Calu3 (cell line): ENCODE measurements around the gene COX20. TPM values are rescaled to one million over a fixed set of nuclear protein-coding genes. Genes with fewer than 3 reads are reported as not detected.
"Not testable (repeated sequence)": the region's sequence is repeated elsewhere in the genome, so short reads cannot be mapped to it uniquely, and the experiment has no call there.

Experiments used
- BruUV-seq: library from RNA; stranded (reverse); fragments of 400-500 nt; replicated peaks from 2 replicates; lab custom pipeline; 2021; lab: Mats Ljungman, UMichigan
- CTCF ChIA-PET: fragments of 300-600 bp; sonication (Branson Sonifier 250); formaldehyde crosslinking; loops from one replicate; lab custom pipeline; 2022; ENCODE audit warnings: antibody characterized with exemption; lab: Charles Lee
- DNase-seq: peaks from one replicate; pipeline ENCODE4 v3.0.0; 2022
- H3K27ac Mint-ChIP-seq: one replicate; pipeline ENCODE4 v1.8.0; 2022; ENCODE audit warnings: mixed read lengths; ENCODE audit not compliant: unreplicated experiment
- H3K27me3 Mint-ChIP-seq: one replicate; pipeline ENCODE4 v1.8.0; 2022; ENCODE audit warnings: mixed read lengths; ENCODE audit not compliant: unreplicated experiment
- H3K36me3 Mint-ChIP-seq: one replicate; pipeline ENCODE4 v1.8.0; 2022; ENCODE audit warnings: mild to moderate bottlenecking, moderate library complexity, mixed read lengths; ENCODE audit not compliant: insufficient read depth, unreplicated experiment
- H3K4me1 Mint-ChIP-seq: one replicate; pipeline ENCODE4 v1.8.0; 2022; ENCODE audit warnings: mild to moderate bottlenecking, low read depth, mixed read lengths; ENCODE audit not compliant: unreplicated experiment
- H3K4me3 Mint-ChIP-seq: one replicate; pipeline ENCODE4 v1.8.0; 2022; ENCODE audit warnings: mild to moderate bottlenecking, low read depth, moderate library complexity, mixed read lengths; ENCODE audit not compliant: unreplicated experiment
- H3K9me3 Mint-ChIP-seq: one replicate; pipeline ENCODE4 v1.8.0; 2022; ENCODE audit warnings: low read depth, mixed read lengths; ENCODE audit not compliant: unreplicated experiment
- intact Hi-C: fragments of 100-400 bp; cut with micrococcal nuclease; formaldehyde crosslinking; loops from one replicate; pipeline ENCODE4 v1.10.0; 2022; ENCODE audit not compliant: unreplicated experiment
- total RNA-seq: library from RNA; stranded (reverse); gene quantifications from 2 replicates; pipeline ENCODE4 v1.2.3, GENCODE V29; 2022
- TF ChIP-seq, protein P1 (sequence below): fragments of 200-600 bp; IDR thresholded peaks from one replicate; pipeline ENCODE4 v1.8.0; 2022; ENCODE audit warnings: antibody characterized with exemption; ENCODE audit not compliant: unreplicated experiment

The COX20 gene
- total RNA-seq, 1 experiment from 2014 or later: 32.8 TPM

DNA sequence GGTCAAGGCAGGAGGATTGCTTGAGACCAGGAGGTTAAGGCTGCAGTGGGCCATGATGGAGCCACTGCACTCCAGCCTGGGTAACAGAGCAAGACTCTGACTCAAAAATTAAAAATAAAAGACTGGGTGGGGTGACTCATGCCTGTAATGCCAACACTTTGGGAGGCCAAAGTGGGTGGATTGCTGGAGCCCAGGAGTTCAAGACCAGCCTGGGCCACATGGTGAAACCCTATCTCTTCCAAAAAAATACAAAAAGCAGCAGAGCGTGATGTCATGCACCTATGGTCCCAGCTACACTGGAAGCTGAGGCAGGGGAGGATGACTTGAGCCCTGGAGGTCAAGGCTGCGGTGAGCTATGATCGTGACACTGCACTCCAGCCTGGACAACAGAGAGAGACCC lies 44.4 kb upstream of the COX20 start:
- Mint-ChIP-seq H3K27me3 (no peaks in the 10 kb centered on the region), H3K4me1 (no peaks in the 10 kb centered on the region), H3K27ac (no peak overlapping the region), H3K4me3 (no peak overlapping the region), H3K9me3 (no peaks in the 10 kb centered on the region), H3K36me3 (no peaks in the 10 kb centered on the region)
- no peak for DNase-seq
- no TSS peak for BruUV-seq
- CTCF ChIA-PET: no interaction called here
- intact Hi-C loops: loop anchor here (10.0 kb wide), 1 partner anchor 346 kb away; no protein-coding TSS in a partner anchor
- TF ChIP-seq, protein P1, sequence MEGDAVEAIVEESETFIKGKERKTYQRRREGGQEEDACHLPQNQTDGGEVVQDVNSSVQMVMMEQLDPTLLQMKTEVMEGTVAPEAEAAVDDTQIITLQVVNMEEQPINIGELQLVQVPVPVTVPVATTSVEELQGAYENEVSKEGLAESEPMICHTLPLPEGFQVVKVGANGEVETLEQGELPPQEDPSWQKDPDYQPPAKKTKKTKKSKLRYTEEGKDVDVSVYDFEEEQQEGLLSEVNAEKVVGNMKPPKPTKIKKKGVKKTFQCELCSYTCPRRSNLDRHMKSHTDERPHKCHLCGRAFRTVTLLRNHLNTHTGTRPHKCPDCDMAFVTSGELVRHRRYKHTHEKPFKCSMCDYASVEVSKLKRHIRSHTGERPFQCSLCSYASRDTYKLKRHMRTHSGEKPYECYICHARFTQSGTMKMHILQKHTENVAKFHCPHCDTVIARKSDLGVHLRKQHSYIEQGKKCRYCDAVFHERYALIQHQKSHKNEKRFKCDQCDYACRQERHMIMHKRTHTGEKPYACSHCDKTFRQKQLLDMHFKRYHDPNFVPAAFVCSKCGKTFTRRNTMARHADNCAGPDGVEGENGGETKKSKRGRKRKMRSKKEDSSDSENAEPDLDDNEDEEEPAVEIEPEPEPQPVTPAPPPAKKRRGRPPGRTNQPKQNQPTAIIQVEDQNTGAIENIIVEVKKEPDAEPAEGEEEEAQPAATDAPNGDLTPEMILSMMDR: no peak

DNA sequence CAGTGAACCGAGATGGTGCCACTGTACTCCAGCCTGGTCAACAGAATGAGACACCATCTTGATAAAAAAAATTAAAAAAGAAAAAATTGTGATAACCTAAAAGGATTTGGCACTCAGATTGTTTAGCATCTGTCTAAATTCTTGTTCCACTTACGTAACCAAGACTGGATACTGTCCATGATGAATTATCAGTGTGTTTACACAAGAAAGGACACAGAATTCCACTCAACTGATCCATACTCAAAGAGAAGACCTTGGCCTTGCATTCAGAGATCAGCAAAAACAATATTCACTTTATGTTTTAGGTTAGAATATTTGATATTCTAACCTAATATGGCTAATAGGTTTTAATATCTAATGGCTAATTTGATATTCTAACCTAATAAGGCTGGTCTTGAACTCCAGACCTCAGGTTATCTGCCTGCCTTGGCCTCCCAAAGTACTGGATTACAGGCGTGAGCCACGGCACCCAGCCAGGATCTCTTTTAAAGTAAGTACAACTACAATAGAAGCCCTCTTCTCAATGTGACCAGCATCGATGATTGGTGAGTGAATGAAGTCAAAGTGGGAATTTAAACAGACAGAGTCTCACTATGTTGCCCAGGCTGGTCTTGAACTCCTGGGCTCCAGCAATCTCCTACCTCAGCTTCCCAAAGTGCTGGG lies 43.1 kb upstream of the COX20 start:
- no peak overlapping the region for H3K4me3 Mint-ChIP-seq
- no TSS peak for BruUV-seq
- CTCF ChIA-PET: interaction anchor here (0.6 to 0.7 kb wide), 2 partner anchors 9 to 192 kb away, joined by 3 to 8 read pairs; no protein-coding TSS in a partner anchor
- H3K27ac Mint-ChIP-seq: no peak overlapping the region
- no peaks in the 10 kb centered on the region for H3K36me3 Mint-ChIP-seq
- intact Hi-C loops: loop anchor here (10.0 kb wide), 1 partner anchor 348 kb away; no protein-coding TSS in a partner anchor
- H3K27me3 Mint-ChIP-seq: no peaks in the 10 kb centered on the region
- H3K9me3 Mint-ChIP-seq: no peaks in the 10 kb centered on the region
- TF ChIP-seq, protein P1: no peak
- no peak for DNase-seq
- no peaks in the 10 kb centered on the region for H3K4me1 Mint-ChIP-seq

DNA sequence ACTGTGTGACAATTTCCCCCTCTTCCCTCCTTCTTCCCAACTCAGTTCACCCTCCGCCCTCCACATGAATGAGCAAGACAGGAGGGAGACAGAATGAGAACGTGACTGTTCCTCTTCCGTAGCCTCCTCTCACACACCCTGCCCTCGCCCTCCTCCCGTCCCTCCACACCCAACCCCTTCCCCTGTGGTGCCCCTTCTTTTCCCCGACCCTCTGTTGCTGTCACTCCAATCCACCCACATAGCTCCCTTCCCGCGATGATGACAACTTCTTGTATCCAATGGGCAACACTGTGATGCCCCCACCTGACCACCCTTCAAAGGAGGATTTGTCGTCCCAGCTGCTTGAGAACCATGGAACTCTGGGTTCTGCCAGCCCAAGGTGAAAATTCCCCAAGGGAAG lies 41.4 kb upstream of the COX20 start:
- no peaks in the 10 kb centered on the region for H3K36me3 Mint-ChIP-seq
- H3K27ac Mint-ChIP-seq: no peak overlapping the region
- no peaks in the 10 kb centered on the region for H3K27me3 Mint-ChIP-seq
- no TSS peak for BruUV-seq
- no peak for DNase-seq
- TF ChIP-seq, protein P1: no peak
- H3K9me3 Mint-ChIP-seq: no peaks in the 10 kb centered on the region
- no peaks in the 10 kb centered on the region for H3K4me1 Mint-ChIP-seq
- intact Hi-C loops: loop anchor here (10.0 kb wide), 1 partner anchor 349 kb away; no protein-coding TSS in a partner anchor
- CTCF ChIA-PET: no interaction called here
- H3K4me3 Mint-ChIP-seq: no peak overlapping the region

DNA sequence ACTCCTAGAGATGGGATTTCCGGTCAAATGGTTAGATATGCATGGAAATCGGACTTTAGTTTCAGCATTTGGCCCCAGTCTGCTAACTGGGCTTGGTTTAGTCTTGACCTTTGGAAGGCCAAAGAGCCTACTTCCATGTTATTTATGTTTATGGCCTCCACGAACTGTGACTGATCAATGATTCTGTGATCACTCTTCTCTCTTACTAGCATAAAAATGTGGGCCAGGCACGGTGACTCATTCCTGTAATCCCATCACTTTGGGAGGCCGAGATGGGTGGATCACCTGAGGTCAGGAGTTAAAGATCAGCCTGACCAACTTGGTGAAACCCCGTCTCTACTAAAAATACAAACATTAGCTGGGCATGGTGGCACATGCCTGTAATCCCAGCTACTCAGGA lies 40.9 kb upstream of the COX20 start:
- intact Hi-C loops: loop anchor here (10.0 kb wide), 1 partner anchor 350 kb away; no protein-coding TSS in a partner anchor
- H3K4me1 Mint-ChIP-seq, CTCF ChIA-PET, H3K9me3 Mint-ChIP-seq, H3K27me3 Mint-ChIP-seq, H3K36me3 Mint-ChIP-seq, H3K4me3 Mint-ChIP-seq, H3K27ac Mint-ChIP-seq, DNase-seq, BruUV-seq: not testable (repeated sequence)
